Endothelial cell of umbilical vein (primary cell): Measurements from ENCODE around the gene VRK2. TPM values are rescaled to one million over a fixed set of nuclear protein-coding genes. Genes with fewer than 3 reads are reported as not detected.

Source experiments
- BruUV-seq: library from RNA; stranded (reverse); fragments of 400-500 nt; replicated peaks from 2 replicates; lab custom pipeline; 2021; lab: Mats Ljungman, UMichigan
- CTCF ChIA-PET: fragments of 300-600, 350-600 bp; sonication (Branson Sonifier 250); formaldehyde crosslinking; loops from one replicate; lab custom pipeline; 2021; ENCODE audit warnings: antibody characterized with exemption, inconsistent platforms; lab: Charles Lee
- POLR2A ChIA-PET: fragments of 300-600, 350-600 bp; sonication (Branson Sonifier 250); formaldehyde crosslinking; loops from one replicate; lab custom pipeline; 2021; ENCODE audit warnings: antibody characterized with exemption, inconsistent platforms; lab: Charles Lee
- DNase-seq: peaks from one replicate; pipeline ENCODE4 v3.0.0-alpha.2; 2011; ENCODE audit warnings: low read depth, low spot score
- FAIRE-seq: peaks from 2 replicates; lab custom pipeline; 2011; peaks lifted over from hg19 to GRCh38; lab: Jason Lieb, UNC
- H2AFZ ChIP-seq: 2 replicates; pipeline ENCODE4 v1.6.0; 2012; ENCODE audit warnings: low read depth, low read length, control low read depth, inconsistent platforms
- H3K27ac ChIP-seq: 2 replicates; pipeline ENCODE4 v1.5.1; 2011; ENCODE audit warnings: low read depth, mild to moderate bottlenecking, control low read depth, low read length, moderate library complexity; ENCODE audit not compliant: insufficient read depth
- H3K27me3 ChIP-seq, 2 experiments: 2 replicates each; pipeline versions ENCODE4 v1.6.0 to v1.6.1; 2011; ENCODE audit warnings: low read length in 2 of 2, mixed read lengths in 1 of 2; ENCODE audit not compliant: control insufficient read depth in 2 of 2, insufficient read depth in 2 of 2
- H3K36me3 ChIP-seq, 2 experiments: 2 replicates in 1 of 2; 3 replicates in 1 of 2; pipeline ENCODE4 v1.5.1; 2011; ENCODE audit warnings: low read length in 2 of 2, mild to moderate bottlenecking in 1 of 2, moderate library complexity in 1 of 2; ENCODE audit not compliant: control insufficient read depth in 2 of 2, insufficient read depth in 2 of 2; ENCODE audit errors: extremely low read depth in 1 of 2
- H3K4me1 ChIP-seq: 3 replicates; pipeline ENCODE4 v1.5.1; 2011; ENCODE audit warnings: mild to moderate bottlenecking, low read length; ENCODE audit not compliant: control insufficient read depth, insufficient read depth; ENCODE audit errors: extremely low read depth
- H3K4me2 ChIP-seq: 2 replicates; pipeline ENCODE4 v1.6.1; 2011; ENCODE audit warnings: low read length, control low read depth, mixed read lengths; ENCODE audit not compliant: insufficient read depth
- H3K4me3 ChIP-seq, 3 experiments: fragments of 200-600 bp in 1 of 3; sonication (generic), shearing (Covaris generic) in 1 of 3; replicated peaks in 1 of 3; 2 replicates each; pipeline ENCODE4 v1.5.1; 2011 to 2016; ENCODE audit warnings: control low read depth in 3 of 3, low read length in 3 of 3, mild to moderate bottlenecking in 2 of 3, inconsistent platforms in 1 of 3, low read depth in 1 of 3, moderate library complexity in 1 of 3; ENCODE audit not compliant: insufficient read depth in 1 of 3
- H3K79me2 ChIP-seq: 2 replicates; pipeline ENCODE4 v1.6.0; 2012; ENCODE audit warnings: low read length, inconsistent platforms; ENCODE audit not compliant: control insufficient read depth, insufficient read depth
- H3K9ac ChIP-seq: replicated peaks from 2 replicates; pipeline ENCODE3; 2011; ENCODE audit warnings: low read length, control low read depth; ENCODE audit not compliant: insufficient read depth; ENCODE audit errors: extremely low read depth
- H3K9me1 ChIP-seq: replicated peaks from 3 replicates; pipeline ENCODE4 v1.6.0; 2011; ENCODE audit warnings: mild to moderate bottlenecking, low read length; ENCODE audit not compliant: control insufficient read depth, insufficient read depth; ENCODE audit errors: extremely low read depth
- H3K9me3 ChIP-seq: replicated peaks from 2 replicates; pipeline ENCODE4 v1.5.1; 2012; ENCODE audit warnings: low read length, inconsistent platforms; ENCODE audit not compliant: control insufficient read depth, insufficient read depth
- H4K20me1 ChIP-seq: replicated peaks from 2 replicates; pipeline ENCODE3; 2011; ENCODE audit warnings: mild to moderate bottlenecking, low read length; ENCODE audit not compliant: control insufficient read depth, insufficient read depth; ENCODE audit errors: extremely low read depth
- EZH2 ChIP-seq: IDR thresholded peaks from 2 replicates; pipeline ENCODE4 v1.6.1; 2012; ENCODE audit warnings: borderline replicate concordance, low read depth, mild to moderate bottlenecking, moderate library complexity, low read length, inconsistent platforms; ENCODE audit not compliant: severe bottlenecking
- FOS ChIP-seq: IDR thresholded peaks from 2 replicates; pipeline ENCODE4 v1.6.1; 2011; ENCODE audit warnings: mild to moderate bottlenecking, low read length, moderate library complexity, borderline replicate concordance; ENCODE audit not compliant: insufficient read depth
- GATA2 ChIP-seq: IDR thresholded peaks from 2 replicates; pipeline ENCODE4 v1.7.0; 2011; ENCODE audit warnings: low read depth, mild to moderate bottlenecking, moderate library complexity, mixed read lengths, low read length; ENCODE audit not compliant: insufficient read length, insufficient read depth
- JUN ChIP-seq: IDR thresholded peaks from 2 replicates; pipeline ENCODE4 v1.6.1; 2011; ENCODE audit warnings: borderline replicate concordance, low read depth; ENCODE audit not compliant: insufficient read length, insufficient read depth
- MAX ChIP-seq: IDR thresholded peaks from 2 replicates; pipeline ENCODE4 v1.6.1; 2011; ENCODE audit not compliant: insufficient read depth, insufficient read length
- MYC ChIP-seq: IDR thresholded peaks from one replicate; pipeline ENCODE4 v1.6.1; 2011; ENCODE audit warnings: mild to moderate bottlenecking, low read depth, low read length
- POLR2A ChIP-seq: IDR thresholded peaks from 2 replicates; pipeline ENCODE4 v1.6.1; 2012; ENCODE audit warnings: low read depth, mild to moderate bottlenecking, control low read depth, low read length
- POLR2AphosphoS5 ChIP-seq: IDR thresholded peaks from 2 replicates; pipeline ENCODE4 v1.6.1; 2012; ENCODE audit warnings: low read depth, mild to moderate bottlenecking, control low read depth, low read length, moderate library complexity; ENCODE audit not compliant: insufficient read depth
- dilution Hi-C: fragments of 300-500 bp; cut with MboI; formaldehyde crosslinking; loops from one replicate; pipeline ENCODE4 v1.15.0; 2019; ENCODE audit warnings: low sequenced_read_pairs; ENCODE audit not compliant: extremely low pct_ligation_motif_present
- intact Hi-C: fragments of 100-400 bp; cut with micrococcal nuclease; formaldehyde crosslinking; loops from one replicate; pipeline ENCODE4 v1.10.0; 2022
- polyA plus RNA-seq, 4 experiments: library from polyadenylated mRNA; depleted of rRNA in 3 of 4; stranded (reverse) in 3 of 4; unstranded in 1 of 4; fragments of >200 nt; gene quantifications; 2 replicates each; pipeline versions ENCODE4 v1.2.1 to v1.2.3, GENCODE V29; 2011 to 2012; ENCODE audit warnings: missing spikeins in 1 of 4
- total RNA-seq: library from RNA; stranded (reverse); gene quantifications from 2 replicates; pipeline ENCODE4 v1.2.3, GENCODE V29; 2021

Gene VRK2
- total and polyA plus RNA-seq, 2 donors (not counting 3 experiments of a cell fraction or from before 2014, with no cell fraction given), result 11.2 to 35.2 TPM

- H3K4me1 ChIP-seq, result peaks cover 12% of the 10 kb centered on the region
- H3K9ac ChIP-seq, result no peak overlapping the region
- no TSS peak for BruUV-seq
- H3K79me2 ChIP-seq, result peaks cover 2% of the 10 kb centered on the region
- FAIRE-seq, result no peak
- no peak for TF ChIP-seq GATA2
- TF ChIP-seq POLR2AphosphoS5, result no peak
- no peak for TF ChIP-seq POLR2A
- TF ChIP-seq FOS, result no peak
- no peak for TF ChIP-seq JUN
- TF ChIP-seq EZH2, result no peak
- TF ChIP-seq MYC, result no peak
- CTCF ChIA-PET, result interaction anchor here (1.1 to 1.5 kb wide), 2 partner anchors 15 to 297 kb away, joined by 4 read pairs; no protein-coding TSS in a partner anchor
- H3K4me2 ChIP-seq, result no peak overlapping the region
- no peak overlapping the region for H3K4me3 ChIP-seq
- POLR2A ChIA-PET, result no interaction called here
- no peaks in the 10 kb centered on the region for H3K36me3 ChIP-seq
- no peak overlapping the region for H2AFZ ChIP-seq
- no peaks in the 10 kb centered on the region for H4K20me1 ChIP-seq
- intact Hi-C loops, result loop anchor here (5.0 kb wide), 1 partner anchor 40 kb away; the partner anchor contains the start of gene FANCL
- no peak overlapping the region for H3K27ac ChIP-seq
- no peaks in the 10 kb centered on the region for H3K9me1 ChIP-seq
- DNase-seq, result no peak
- no peaks in the 10 kb centered on the region for H3K27me3 ChIP-seq
- dilution Hi-C loops, result no loop called here
- no peaks in the 10 kb centered on the region for H3K9me3 ChIP-seq
Observed at GRCh38 chr2:58202404-58202803, 155.8 kb downstream of the VRK2 start.

GRCh38 chr2:58203018-58203417 lies 156.4 kb downstream of the VRK2 start:
- ChIA-PET CTCF (interaction anchor here (1.0 to 1.5 kb wide), 3 partner anchors 10 to 297 kb away, joined by 3 to 4 read pairs (median 4); no protein-coding TSS in a partner anchor), POLR2A (no interaction called here)
- Histone ChIP-seq H3K79me2 (peaks cover 2% of the 10 kb centered on the region), H3K36me3 (no peaks in the 10 kb centered on the region), H3K9me1 (no peaks in the 10 kb centered on the region), H3K4me1 (peaks cover 12% of the 10 kb centered on the region), H2AFZ (no peak overlapping the region), H3K27me3 (no peaks in the 10 kb centered on the region), H3K4me3 (no peak overlapping the region), H3K4me2 (no peak overlapping the region), H4K20me1 (no peaks in the 10 kb centered on the region), H3K9me3 (no peaks in the 10 kb centered on the region), H3K9ac (no peak overlapping the region), H3K27ac (no peak overlapping the region)
- dilution Hi-C loops, result no loop called here
- no TSS peak for BruUV-seq
- no peak for DNase-seq
- TF ChIP-seq POLR2AphosphoS5, result no peak
- TF ChIP-seq MAX, result no peak
- intact Hi-C loops, result loop anchor here (5.0 kb wide), 1 partner anchor 39 kb away; the partner anchor contains the start of gene FANCL
- no peak for FAIRE-seq
